Measurements from ENCODE around the gene UPF1.
"Not testable (repeated sequence)": the region's sequence is repeated elsewhere in the genome, so short reads cannot be mapped to it uniquely, and the experiment has no call there.

- not testable (repeated sequence) for TF ChIP-seq ZNF879 (CRISPR knock-in tag; IDR thresholded peaks at IDR 0.05); ZC3H4 (CRISPR knock-in tag; IDR thresholded peaks at IDR 0.05; ENCODE audit: borderline replicate concordance); ESRRA (CRISPR knock-in tag; IDR thresholded peaks at IDR 0.05; ENCODE audit: low read depth); EHMT2 (IDR thresholded peaks at IDR 0.05; ENCODE audit: borderline replicate concordance, low read depth, low read length); MAZ (IDR thresholded peaks at IDR 0.05; ENCODE audit: borderline replicate concordance, low read depth, low read length); MAZ (CRISPR knock-in tag; IDR thresholded peaks at IDR 0.05; ENCODE audit: low read depth); CTCF (CRISPR knock-in tag; IDR thresholded peaks at IDR 0.05)
Observed at GRCh38 chr19:18917593-18917992, 85.8 kb downstream of the UPF1 start.

Data from HepG2 (cell line).